ENCODE measurements around the gene RACGAP1.

DNA sequence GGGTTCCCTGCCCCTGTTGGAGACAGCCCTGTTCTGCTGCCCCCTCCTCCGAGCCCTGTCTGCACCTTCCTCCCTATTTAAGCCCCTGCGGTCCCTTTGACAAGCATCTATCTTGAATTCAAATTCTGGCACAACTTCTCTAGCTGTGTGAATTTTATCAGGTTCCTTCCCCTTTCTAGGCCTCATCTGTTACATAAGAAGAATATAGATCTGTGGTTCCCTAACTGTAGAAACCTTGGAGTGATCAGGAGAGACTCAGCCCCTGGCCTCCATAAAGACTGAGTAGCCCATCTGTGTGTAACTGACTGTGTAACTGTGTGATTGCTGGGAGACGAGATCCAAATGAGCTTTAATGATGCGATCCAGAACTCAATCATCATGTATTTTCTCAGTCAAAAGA lies 13.0 kb upstream of the RACGAP1 start:
- TF ChIP-seq, protein P1, sequence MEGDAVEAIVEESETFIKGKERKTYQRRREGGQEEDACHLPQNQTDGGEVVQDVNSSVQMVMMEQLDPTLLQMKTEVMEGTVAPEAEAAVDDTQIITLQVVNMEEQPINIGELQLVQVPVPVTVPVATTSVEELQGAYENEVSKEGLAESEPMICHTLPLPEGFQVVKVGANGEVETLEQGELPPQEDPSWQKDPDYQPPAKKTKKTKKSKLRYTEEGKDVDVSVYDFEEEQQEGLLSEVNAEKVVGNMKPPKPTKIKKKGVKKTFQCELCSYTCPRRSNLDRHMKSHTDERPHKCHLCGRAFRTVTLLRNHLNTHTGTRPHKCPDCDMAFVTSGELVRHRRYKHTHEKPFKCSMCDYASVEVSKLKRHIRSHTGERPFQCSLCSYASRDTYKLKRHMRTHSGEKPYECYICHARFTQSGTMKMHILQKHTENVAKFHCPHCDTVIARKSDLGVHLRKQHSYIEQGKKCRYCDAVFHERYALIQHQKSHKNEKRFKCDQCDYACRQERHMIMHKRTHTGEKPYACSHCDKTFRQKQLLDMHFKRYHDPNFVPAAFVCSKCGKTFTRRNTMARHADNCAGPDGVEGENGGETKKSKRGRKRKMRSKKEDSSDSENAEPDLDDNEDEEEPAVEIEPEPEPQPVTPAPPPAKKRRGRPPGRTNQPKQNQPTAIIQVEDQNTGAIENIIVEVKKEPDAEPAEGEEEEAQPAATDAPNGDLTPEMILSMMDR (conservative IDR thresholded peaks at IDR 0.05; ENCODE audit: low read depth, low read length) = no peak
- TF ChIP-seq EZH2 (IDR thresholded peaks at IDR 0.05; ENCODE audit: low read length, unreplicated experiment) = no peak

Measured in PC-3 (cell line).